ENCODE data around the gene SLC3A2.

- TF ChIP-seq POLR2AphosphoS5 (IDR thresholded peaks at IDR 0.05) (peak in 1 of 3 donors; percentile 70), CTCF (IDR thresholded peaks at IDR 0.05 in 8 of 11, conservative IDR thresholded peaks at IDR 0.05 in 3 of 11) (peak in 4 of 11 experiments; percentile 15 to 49 (median 39))
Observed at GRCh38 chr11:62881579-62882430, 1.1 kb downstream of the SLC3A2 start.

Data from spleen (tissue), 7 donors.